Small intestine (tissue), 7 donors: ENCODE data around the gene NRIP3. TPM values are rescaled to one million over a fixed set of nuclear protein-coding genes. Genes with fewer than 3 reads are reported as not detected.
A peak's percentile ranks its signal among the peaks of the same experiment; 100 is the strongest.
"Not testable (repeated sequence)": the region's sequence is repeated elsewhere in the genome, so short reads cannot be mapped to it uniquely, and the experiment has no call there.

ENCODE experiments used
- DNase-seq, 2 donors: peaks; one replicate each; pipeline versions ENCODE4 v3.0.0 to v3.0.0-alpha.2; 2013
- FAIRE-seq: peaks from 2 replicates; lab custom pipeline; 2012; peaks lifted over from hg19 to GRCh38; lab: Jason Lieb, UNC
- H3K27ac ChIP-seq, 3 donors: one replicate each; pipeline ENCODE4 v1.5.1; 2013; ENCODE audit warnings: low read length in 2 of 3, mild to moderate bottlenecking in 2 of 3, control low read depth in 1 of 3, inconsistent platforms in 1 of 3, low read depth in 1 of 3, moderate library complexity in 1 of 3
- H3K27me3 ChIP-seq, 3 donors: one replicate each; pipeline ENCODE4 v1.6.1; 2013; ENCODE audit warnings: low read length in 3 of 3, inconsistent platforms in 1 of 3; ENCODE audit not compliant: control insufficient read depth in 3 of 3, insufficient read depth in 3 of 3
- H3K36me3 ChIP-seq, 3 donors: one replicate each; pipeline ENCODE4 v1.6.1; 2013; ENCODE audit warnings: low read length in 3 of 3, inconsistent platforms in 1 of 3, low read depth in 1 of 3, mild to moderate bottlenecking in 1 of 3, moderate library complexity in 1 of 3; ENCODE audit not compliant: control insufficient read depth in 3 of 3, insufficient read depth in 2 of 3
- H3K4me1 ChIP-seq, 3 donors: one replicate each; pipeline ENCODE4 v1.6.1; 2013; ENCODE audit warnings: low read length in 2 of 3, inconsistent platforms in 1 of 3, low read depth in 1 of 3, mild to moderate bottlenecking in 1 of 3, moderate library complexity in 1 of 3; ENCODE audit not compliant: control insufficient read depth in 3 of 3, insufficient read depth in 2 of 3
- H3K4me3 ChIP-seq, 3 donors: one replicate each; pipeline ENCODE4 v1.5.1; 2013; ENCODE audit warnings: low read length in 3 of 3, control low read depth in 1 of 3, inconsistent platforms in 1 of 3, low read depth in 1 of 3, mild to moderate bottlenecking in 1 of 3, moderate library complexity in 1 of 3
- H3K9me3 ChIP-seq, 2 donors: one replicate each; pipeline ENCODE4 v1.6.1; 2013; ENCODE audit warnings: low read depth in 1 of 2, low read length in 1 of 2; ENCODE audit not compliant: control insufficient read depth in 2 of 2, insufficient read depth in 1 of 2
- WGBS, 3 donors: extraction: QIAGEN DNeasy Blood & Tissue Kit; methylation state at CpG; one replicate each; pipeline ENCODE4 v1.1.7; 2013; 5-methylcytosine and 5-hydroxymethylcytosine counted together
- polyA plus RNA-seq, 4 donors: library from polyadenylated mRNA; stranded (reverse) in 3 of 4; unstranded in 1 of 4; fragments of 200-250 nt in 3 of 4; fragments of 120-200 nt in 1 of 4; gene quantifications; one replicate each; pipeline versions ENCODE4 v1.2.1 to v1.2.3, GENCODE V29; 2013
- donor health status: healthy with polysubstance abuse.
- donor health status: control.
- donor health status: control.
- donor health status: Bipolar disorder and iron deficiency.
- donor health status: healthy.

The NRIP3 gene
- polyA plus RNA-seq, 4 donors = 0.21 to 0.70 TPM; not detected in 2

DNA sequence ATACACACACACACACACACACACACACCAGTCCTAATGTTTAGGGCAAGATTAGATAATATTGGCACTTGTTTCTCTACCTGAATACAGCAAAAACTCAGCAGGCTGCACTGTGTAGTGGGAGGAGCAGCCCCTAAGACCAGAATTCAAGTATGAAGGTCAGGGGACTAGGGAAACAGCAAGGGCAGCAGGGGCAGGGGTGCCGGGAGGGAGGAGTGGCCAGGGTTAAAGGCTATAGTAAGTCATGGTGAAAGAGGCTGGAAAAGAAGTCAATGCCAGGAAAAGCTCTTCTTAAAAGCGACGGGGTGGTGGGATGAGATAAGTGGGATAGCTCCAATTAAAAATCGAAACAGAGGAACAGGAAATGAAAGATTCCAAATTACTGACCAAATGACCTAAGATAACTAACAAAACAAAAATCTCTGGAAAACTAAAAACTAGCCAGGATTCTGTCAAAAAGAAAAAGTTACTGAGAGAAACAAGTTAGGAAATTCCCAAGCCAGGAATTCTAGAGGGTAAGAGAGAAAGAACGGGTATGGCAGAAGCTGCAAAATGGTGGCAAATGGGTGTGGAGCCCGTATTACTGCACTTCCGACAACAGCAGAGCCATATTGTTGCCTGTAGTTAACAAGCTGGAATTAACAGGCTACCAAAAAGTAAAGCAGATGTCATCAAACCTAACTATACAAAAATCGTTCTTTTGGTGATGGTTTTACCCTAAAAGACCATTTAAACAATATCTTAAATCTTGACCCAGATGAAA lies 62.3 kb downstream of the NRIP3 start:
- Histone ChIP-seq H3K9me3 (no peaks in the 10 kb centered on the region), H3K27ac (no peak overlapping the region), H3K4me3 (no peak overlapping the region), H3K27me3 (no peaks in the 10 kb centered on the region), H3K4me1 (no peaks in the 10 kb centered on the region), H3K36me3 (no peaks in the 10 kb centered on the region)
- DNase-seq (no peak), FAIRE-seq (no peak)
- 66 to 74% (median 71%) methylated on average over 8 of the region's 8 CpGs for WGBS, 3 donors

- Histone ChIP-seq H3K9me3 (no peaks in the 10 kb centered on the region), H3K27me3 (no peaks in the 10 kb centered on the region), H3K4me1 (no peaks in the 10 kb centered on the region), H3K4me3 (no peak overlapping the region), H3K27ac (no peak overlapping the region), H3K36me3 (no peaks in the 10 kb centered on the region)
- DNase-seq (no peak), FAIRE-seq (no peak)
- 77 to 90% (median 85%) methylated on average over 14 of the region's 14 CpGs for WGBS, 3 donors
Measured at GRCh38 chr11:8937659-8938058, 66.1 kb downstream of the NRIP3 start.

DNA sequence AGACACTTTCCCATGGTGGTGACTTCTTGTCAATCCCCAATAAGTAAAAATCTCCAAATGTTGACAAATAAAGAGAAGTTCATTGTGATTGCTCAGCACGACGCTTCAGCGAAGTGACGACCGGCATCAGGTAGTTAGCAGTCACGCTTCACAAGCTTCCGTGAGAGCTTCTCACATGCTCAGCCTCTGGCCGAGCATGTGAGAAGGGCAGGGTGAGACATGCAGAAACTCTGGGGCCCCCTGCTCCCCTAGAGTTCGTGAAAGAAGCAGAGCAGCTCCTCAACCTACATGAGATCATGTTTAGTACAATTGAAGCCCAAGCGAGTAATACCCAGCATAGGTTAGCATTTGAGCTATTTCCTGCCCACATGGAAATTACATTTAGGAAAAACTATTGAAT lies 66.6 kb downstream of the NRIP3 start:
- H3K9me3 ChIP-seq = no peaks in the 10 kb centered on the region
- H3K36me3 ChIP-seq = no peaks in the 10 kb centered on the region
- no peak overlapping the region for H3K4me3 ChIP-seq
- no peaks in the 10 kb centered on the region for H3K27me3 ChIP-seq
- WGBS, 3 donors = 90 to 93% (median 90%) methylated on average over 10 of the region's 10 CpGs
- FAIRE-seq = no peak
- H3K4me1 ChIP-seq = no peaks in the 10 kb centered on the region
- no peak overlapping the region for H3K27ac ChIP-seq
- DNase-seq = no peak

GRCh38 chr11:8935789-8936188 lies 68.0 kb downstream of the NRIP3 start:
- not testable (repeated sequence) for H3K4me1 ChIP-seq, H3K4me3 ChIP-seq, FAIRE-seq, H3K36me3 ChIP-seq, H3K27me3 ChIP-seq, H3K9me3 ChIP-seq, DNase-seq, H3K27ac ChIP-seq
- WGBS, 3 donors = 73 to 97% (median 89%) methylated on average over 2 of the region's 2 CpGs

- H3K36me3 ChIP-seq = no peaks in the 10 kb centered on the region
- H3K4me1 ChIP-seq = no peaks in the 10 kb centered on the region
- no peaks in the 10 kb centered on the region for H3K27me3 ChIP-seq
- FAIRE-seq = no peak
- no peak overlapping the region for H3K4me3 ChIP-seq
- WGBS, 3 donors = 36 to 55% (median 49%) methylated on average over 14 of the region's 14 CpGs
- DNase-seq = peak in 1 of 2 donors; percentile 31
- H3K9me3 ChIP-seq = no peaks in the 10 kb centered on the region
- no peak overlapping the region for H3K27ac ChIP-seq
Measured at GRCh38 chr11:8934742-8935488, 68.9 kb downstream of the NRIP3 start.

DNA sequence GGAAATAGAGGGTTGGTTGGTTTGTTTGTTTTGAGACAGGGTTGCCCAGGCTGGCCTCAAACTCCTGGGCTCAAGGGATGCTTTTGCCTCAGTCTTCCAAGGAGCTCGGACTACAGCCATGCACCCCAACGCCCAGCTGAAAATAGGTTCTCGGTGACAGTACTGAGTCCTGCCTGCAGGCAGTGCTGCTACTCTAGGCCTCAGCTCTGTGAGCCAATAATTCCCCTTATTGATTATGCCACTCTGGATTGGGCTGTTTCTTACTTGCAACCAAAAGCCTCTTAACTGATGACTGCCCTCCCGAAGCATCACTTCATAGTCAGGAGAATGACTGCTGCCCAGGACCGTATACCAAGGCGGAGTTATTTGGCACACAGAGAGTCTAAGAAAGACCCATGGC lies 69.9 kb downstream of the NRIP3 start:
- Histone ChIP-seq H3K4me3 (no peak overlapping the region), H3K27ac (no peak overlapping the region), H3K36me3 (peaks cover 0 to 2% (median 0%) of the 10 kb centered on the region in 3 donors), H3K4me1 (no peaks in the 10 kb centered on the region), H3K9me3 (no peaks in the 10 kb centered on the region), H3K27me3 (no peaks in the 10 kb centered on the region)
- no peak for FAIRE-seq
- DNase-seq = no peak
- WGBS, 3 donors = 79 to 91% (median 84%) methylated on average over 6 of the region's 6 CpGs

DNA sequence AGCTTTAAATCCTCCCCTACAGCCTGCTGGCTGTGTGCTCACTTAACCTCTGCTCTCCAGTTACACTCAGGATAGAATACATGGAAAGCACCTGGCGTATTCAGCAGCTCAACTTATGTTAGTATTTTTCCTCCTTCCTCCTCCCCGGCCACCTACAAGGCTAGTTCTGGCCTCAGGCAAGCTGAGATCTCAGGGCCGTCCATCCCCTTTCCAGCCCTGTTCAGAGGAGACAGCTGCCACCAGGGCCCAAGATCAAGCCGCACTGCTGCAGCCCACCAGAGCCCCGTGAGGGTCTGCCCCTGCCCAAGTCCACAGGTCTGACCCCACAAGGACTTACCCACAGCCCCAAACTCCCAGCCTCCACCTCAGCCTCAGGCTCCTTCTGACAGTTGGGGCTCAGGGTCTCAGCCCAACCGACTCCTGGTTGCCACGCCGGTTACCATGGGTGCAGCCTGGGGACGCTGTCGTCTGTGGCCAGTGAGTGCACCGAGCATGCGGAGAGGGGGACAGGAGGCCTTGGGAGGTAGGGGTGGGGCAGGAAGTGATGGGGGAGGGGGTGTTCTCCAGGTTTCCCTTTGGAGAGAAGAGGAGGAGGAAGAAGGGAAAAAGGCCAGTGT lies 71.1 kb downstream of the NRIP3 start, which contains the start of gene C11orf16:
TSS of gene C11orf16 (minus strand) at position 384 of the 617 bp plus-strand sequence. CDS start 639 bp downstream, outside the sequence.
- DNase-seq (no peak), FAIRE-seq (no peak)
- 80 to 89% (median 82%) methylated on average over 12 of the region's 12 CpGs for WGBS, 3 donors
- no peaks in the 10 kb centered on the region for H3K4me1 ChIP-seq
- no peaks in the 10 kb centered on the region for H3K9me3 ChIP-seq
- H3K27ac ChIP-seq = no peak within 1 kb of the TSS
- H3K36me3 ChIP-seq = peaks cover 0 to 2% (median 0%) of the 10 kb centered on the region in 3 donors
- H3K27me3 ChIP-seq = no peaks in the 10 kb centered on the region
- H3K4me3 ChIP-seq = no peak within 1 kb of the TSS
